GM19025 (cell line): Measurements from ENCODE around the gene ADAMTS16.

Experiments used
- ATAC-seq: cut with Tn5 transposase; IDR thresholded peaks from one replicate; pipeline ENCODE4 v1.9.1; 2021; ENCODE audit warnings: mild to moderate bottlenecking, low read depth, moderate library complexity; ENCODE audit not compliant: unreplicated experiment

Gene ADAMTS16

GRCh38 chr5:5276951-5277517 lies 136.9 kb downstream of the ADAMTS16 start:
- ATAC-seq, result no peak

GRCh38 chr5:5278201-5278814 lies 138.2 kb downstream of the ADAMTS16 start:
- ATAC-seq, result no peak

DNA sequence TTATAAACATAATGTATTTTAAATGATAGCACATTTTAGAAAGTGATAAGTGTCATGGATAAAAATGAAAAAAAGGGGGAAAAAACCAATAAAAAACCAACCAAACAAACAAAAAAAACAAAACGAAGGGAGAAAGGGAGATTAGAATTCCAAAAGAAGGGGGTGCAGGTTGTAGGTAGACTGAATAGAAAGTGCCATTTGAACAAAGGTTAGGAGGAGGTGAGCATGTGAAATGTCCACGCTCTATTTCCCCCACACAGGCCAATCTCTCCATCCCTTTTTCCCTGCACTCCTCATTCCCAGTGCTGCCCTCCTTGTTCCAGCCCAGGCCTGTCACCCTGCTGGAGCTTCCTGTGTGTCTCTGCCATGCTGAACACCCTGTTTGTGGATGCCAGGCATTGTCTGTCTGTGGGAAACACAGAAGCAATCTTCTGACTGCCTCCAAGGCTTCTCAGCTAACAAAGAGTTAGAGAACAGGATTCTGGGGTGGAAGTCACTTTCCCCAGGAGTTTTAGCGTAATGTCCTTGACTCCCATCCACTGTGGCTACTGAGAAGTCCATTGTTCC lies 138.8 kb downstream of the ADAMTS16 start:
- no peak for ATAC-seq

DNA sequence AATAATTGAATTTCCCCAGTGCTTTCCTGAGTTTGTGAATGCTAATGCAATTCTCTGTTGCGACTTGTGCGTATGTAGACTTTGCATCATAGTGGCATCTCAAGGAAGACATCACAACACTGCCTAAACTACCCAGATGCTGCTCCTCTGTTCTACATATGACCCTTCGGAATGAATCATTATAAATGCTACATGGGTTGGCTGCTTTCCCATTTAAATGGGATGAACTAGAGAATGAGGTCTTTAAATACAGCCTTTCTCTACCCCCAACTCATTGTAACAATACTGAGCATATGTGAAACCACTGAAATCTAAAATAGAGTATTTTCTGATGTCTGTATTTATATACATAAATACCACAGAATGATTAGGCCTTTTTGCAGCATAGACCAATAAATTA lies 145.8 kb downstream of the ADAMTS16 start:
- ATAC-seq, result no peak

DNA sequence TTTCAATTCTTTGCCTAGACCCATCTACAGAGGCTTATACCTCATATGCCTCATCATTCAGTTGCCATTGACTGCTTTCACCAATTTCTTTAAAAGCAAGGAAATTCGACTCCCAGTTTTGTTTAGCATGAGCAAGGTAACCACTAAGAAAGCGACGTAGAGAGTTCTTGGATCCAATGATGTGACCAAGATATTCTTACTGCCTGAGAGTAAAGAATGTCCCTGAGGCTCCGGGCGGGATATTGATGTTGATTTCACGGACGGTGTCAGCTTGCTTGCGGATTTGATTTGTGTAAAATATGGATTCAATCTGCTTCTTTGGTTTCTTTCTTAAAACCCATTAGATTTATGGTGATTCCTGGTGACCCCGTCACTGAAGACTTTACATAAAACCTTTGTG lies 147.3 kb downstream of the ADAMTS16 start:
- no peak for ATAC-seq

DNA sequence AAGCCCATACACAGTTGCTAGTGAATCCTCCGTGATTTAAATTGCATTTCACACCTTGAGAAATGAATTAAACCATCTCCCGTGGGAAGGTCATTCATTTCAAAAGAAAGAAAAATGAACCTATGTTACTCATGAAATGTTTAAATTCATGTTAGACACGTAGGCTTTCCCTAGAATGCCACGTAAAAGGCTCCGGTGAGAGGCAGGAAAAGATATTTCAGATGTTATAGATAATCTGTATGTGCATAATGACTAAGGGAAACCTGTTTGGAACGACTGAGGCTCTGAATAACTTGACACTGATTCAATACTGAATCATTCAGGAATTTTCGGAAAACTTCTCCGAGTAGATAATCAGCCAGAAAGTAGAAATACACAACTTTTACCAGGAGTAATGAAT lies 148.1 kb downstream of the ADAMTS16 start:
- ATAC-seq, result no peak

DNA sequence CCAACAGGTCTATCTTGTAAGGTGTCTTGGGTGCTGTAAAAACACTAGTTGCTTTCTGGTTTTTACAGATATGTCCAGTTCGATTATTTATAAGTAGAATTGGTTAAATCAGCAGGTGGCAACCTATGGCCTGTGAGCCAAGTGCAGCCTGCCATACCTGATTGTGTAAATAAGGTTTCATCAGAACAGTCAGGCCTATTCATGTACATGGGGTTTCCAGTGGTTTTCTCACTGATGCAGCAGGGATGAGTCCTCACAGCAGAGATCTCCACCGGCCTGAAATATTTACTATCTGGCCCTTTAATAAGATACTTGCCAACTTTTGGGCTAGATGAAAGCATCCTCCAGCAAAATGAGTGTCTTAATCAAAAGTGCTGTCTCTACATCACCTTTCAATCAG lies 149.4 kb downstream of the ADAMTS16 start:
- no peak for ATAC-seq

- ATAC-seq, result no peak
Observed at GRCh38 chr5:5290674-5291334, 150.7 kb downstream of the ADAMTS16 start.

GRCh38 chr5:5291357-5291756 lies 151.2 kb downstream of the ADAMTS16 start:
- no peak for ATAC-seq

GRCh38 chr5:5293029-5293428 lies 152.9 kb downstream of the ADAMTS16 start:
- ATAC-seq, result no peak

DNA sequence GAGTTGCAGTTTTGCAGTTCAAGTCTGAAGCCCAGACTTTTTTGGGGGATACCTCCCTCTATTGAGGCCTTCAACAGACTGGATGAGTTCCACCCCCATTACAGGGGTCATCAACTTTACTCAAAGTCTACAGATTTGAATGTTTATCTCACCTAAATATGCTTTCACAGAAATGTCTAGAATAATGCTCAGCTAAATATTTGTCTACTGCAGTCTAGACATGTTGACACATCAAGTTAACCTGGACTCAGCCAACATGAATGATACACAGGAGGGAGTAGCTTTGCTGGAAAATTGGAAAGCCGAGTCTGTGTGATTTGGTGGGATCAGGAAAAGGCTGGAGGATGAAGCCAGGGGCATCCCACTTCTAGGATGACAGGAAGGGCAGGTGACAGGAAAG lies 154.3 kb downstream of the ADAMTS16 start:
- no peak for ATAC-seq

- ATAC-seq, result no peak
Observed at GRCh38 chr5:5295351-5295750, 155.2 kb downstream of the ADAMTS16 start.

DNA sequence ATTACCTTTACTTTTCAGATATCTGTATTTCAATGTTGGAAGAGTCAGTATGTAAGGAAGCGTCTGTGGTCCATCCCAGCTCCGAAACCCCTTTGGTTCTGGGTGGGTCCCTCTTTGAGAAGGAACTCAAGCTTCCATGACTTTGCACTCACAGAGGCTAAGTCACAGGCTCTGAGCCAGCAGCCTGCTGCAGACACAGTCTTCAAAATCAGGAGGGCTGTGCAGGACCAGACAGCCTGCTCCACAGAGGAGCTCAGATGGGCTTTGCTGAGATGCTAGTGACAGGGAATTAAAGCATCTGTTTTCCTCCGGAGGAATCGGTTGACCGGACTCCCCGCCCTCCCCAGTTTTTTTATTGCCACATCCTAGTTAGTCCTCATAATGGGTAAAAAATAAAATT lies 155.9 kb downstream of the ADAMTS16 start:
- no peak for ATAC-seq

- no peak for ATAC-seq
Observed at GRCh38 chr5:5297432-5298067, 157.4 kb downstream of the ADAMTS16 start.

GRCh38 chr5:5298068-5298633 lies 158.0 kb downstream of the ADAMTS16 start:
- no peak for ATAC-seq

DNA sequence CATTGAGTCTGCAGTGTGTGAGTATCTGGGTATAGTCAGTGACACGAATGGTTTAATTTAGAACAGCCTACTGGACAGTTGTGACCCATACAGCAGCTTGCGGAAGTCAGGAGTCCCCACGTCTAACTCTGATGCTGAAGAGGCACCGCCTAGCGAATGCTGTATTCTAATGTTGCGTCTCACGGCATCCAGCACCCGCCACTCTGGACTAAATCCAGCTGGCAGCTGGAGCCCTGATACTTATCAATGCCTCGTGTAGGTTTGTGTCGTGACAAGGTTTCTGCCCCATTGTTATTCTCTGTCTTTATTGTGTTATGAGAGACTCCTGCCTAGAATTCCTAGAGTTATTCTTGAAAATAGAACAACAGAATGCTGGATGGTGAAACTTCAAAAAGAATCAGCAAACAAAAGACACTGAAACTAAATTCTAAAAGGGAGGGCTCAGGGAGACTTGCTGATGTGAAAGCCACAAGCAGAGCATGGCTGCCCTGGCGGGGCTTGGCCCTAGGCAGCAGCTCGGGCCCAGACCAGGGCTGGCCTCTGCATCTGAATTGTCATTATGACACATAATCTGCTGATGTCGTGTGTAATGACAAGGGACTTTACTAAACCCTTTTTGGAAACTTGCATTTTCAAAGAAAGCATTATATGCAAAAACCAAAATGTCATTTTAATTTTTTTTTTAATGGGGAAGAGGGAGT lies 158.9 kb downstream of the ADAMTS16 start:
- ATAC-seq, result no peak

GRCh38 chr5:5301176-5301575 lies 161.0 kb downstream of the ADAMTS16 start:
- ATAC-seq, result no peak

DNA sequence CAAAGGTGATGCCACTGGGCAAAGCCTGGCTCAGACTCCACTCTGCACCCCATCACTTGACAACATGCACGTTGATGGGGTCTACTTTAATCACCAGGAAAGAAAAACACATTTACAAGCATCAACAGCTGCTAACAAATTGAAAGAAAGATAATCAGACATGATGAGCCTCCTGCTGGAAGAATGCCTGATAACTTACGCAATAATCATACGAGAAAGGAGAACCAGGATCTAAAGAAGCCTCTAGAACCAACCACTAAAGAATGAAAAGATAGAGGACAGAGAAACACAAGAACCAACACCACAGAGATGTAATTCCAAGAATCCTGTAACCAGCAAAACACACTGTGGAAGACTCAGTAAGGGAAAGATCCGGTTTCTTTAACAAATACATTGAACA lies 162.1 kb downstream of the ADAMTS16 start:
- no peak for ATAC-seq

- ATAC-seq, result no peak
Observed at GRCh38 chr5:5303242-5303641, 163.1 kb downstream of the ADAMTS16 start.

DNA sequence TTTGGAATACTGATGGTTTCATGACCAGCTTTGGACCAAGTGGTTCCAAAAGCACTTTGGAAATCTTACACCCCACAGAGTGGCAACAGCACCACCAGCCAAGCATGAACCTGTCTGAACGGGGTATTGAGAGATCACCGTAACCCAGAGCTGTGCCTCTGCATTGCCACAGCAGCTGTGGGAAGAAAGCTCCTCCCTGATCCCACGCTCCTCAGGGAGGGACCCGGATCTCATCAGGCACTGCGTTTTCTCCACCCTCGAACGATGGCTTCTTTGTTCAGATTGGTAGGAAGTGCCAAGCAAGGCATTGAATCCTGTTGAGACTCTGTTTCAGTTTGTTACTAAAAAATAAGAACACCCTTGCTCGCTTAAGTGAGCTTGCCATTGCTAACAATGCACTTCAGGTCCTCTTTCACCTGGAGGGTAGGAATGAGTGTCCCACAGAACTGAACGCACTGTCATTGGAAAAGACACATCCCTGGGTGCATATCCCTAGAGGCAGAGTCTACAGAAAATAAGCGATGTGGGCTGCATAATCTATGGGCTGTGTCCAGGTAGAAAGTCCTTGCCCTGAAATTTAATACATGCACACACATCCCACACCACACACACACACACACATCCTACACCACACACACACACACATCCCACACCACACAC lies 164.4 kb downstream of the ADAMTS16 start:
- no peak for ATAC-seq
